Measurements from ENCODE around the gene ABHD16A.
A peak's percentile ranks its signal among the peaks of the same experiment; 100 is the strongest.

The ABHD16A gene

GRCh38 chr6:31706599-31706998, 3.5 kb upstream of the ABHD16A start, which contains the start of gene LY6G6F:
Gene LY6G6F (plus strand): TSS chr6:31706866. CDS start chr6:31706907, 41 bp downstream.
- Histone ChIP-seq H3K9ac (no peak within 1 kb of the TSS), H4K20me1 (peaks cover 5% of the 10 kb centered on the region), H3K36me3 (0 out of 2 replicates have a peak, but pooled peaks cover under 1% of the 10 kb centered on the region), H3K9me3 (no peaks in the 10 kb centered on the region), H3K27me3 (no peaks in the 10 kb centered on the region), H3K4me1 (peaks cover 62% of the 10 kb centered on the region), H3K27ac (no peak within 1 kb of the TSS), H3K4me2 (peak within 1 kb of the TSS; percentile 33), H3K4me3 (no peak within 1 kb of the TSS)
- TF ChIP-seq Cebpa-rat (IDR thresholded peaks at IDR 0.05): no peak

- H3K9me3 ChIP-seq: no peaks in the 10 kb centered on the region
- H3K36me3 ChIP-seq: peaks cover 7% of the 10 kb centered on the region
- peaks cover 10% of the 10 kb centered on the region for H4K20me1 ChIP-seq
- H3K27me3 ChIP-seq: no peaks in the 10 kb centered on the region
- H3K27ac ChIP-seq: no peak overlapping the region
- no peak overlapping the region for H3K9ac ChIP-seq
- no peak for TF ChIP-seq Cebpa-rat (IDR thresholded peaks at IDR 0.05)
- peaks cover 62% of the 10 kb centered on the region for H3K4me1 ChIP-seq
- no peak overlapping the region for H3K4me3 ChIP-seq
- no peak overlapping the region for H3K4me2 ChIP-seq
Observed at GRCh38 chr6:31705931-31706330, 2.8 kb upstream of the ABHD16A start.

- Histone ChIP-seq H3K27ac (peak overlapping the region; percentile 91), H3K36me3 (peaks cover 35% of the 10 kb centered on the region), H3K9ac (peak overlapping the region; percentile 92), H3K4me2 (peak overlapping the region; percentile 91), H3K4me3 (peak overlapping the region; percentile 83), H3K9me3 (no peaks in the 10 kb centered on the region), H4K20me1 (peaks cover 10% of the 10 kb centered on the region), H3K27me3 (no peaks in the 10 kb centered on the region), H3K4me1 (peaks cover 42% of the 10 kb centered on the region)
- TF ChIP-seq Cebpa-rat (IDR thresholded peaks at IDR 0.05): no peak
Observed at GRCh38 chr6:31702405-31702818, 712 bp downstream of the ABHD16A start.

- peak overlapping the region; percentile 92 for H3K9ac ChIP-seq
- H3K27ac ChIP-seq: peak overlapping the region; percentile 91
- peaks cover 12% of the 10 kb centered on the region for H4K20me1 ChIP-seq
- H3K4me2 ChIP-seq: peak overlapping the region; percentile 91
- no peaks in the 10 kb centered on the region for H3K27me3 ChIP-seq
- no peaks in the 10 kb centered on the region for H3K9me3 ChIP-seq
- peaks cover 40% of the 10 kb centered on the region for H3K36me3 ChIP-seq
- H3K4me1 ChIP-seq: peaks cover 36% of the 10 kb centered on the region
- no peak for TF ChIP-seq Cebpa-rat (IDR thresholded peaks at IDR 0.05)
- peak overlapping the region; percentile 83 for H3K4me3 ChIP-seq
Observed at GRCh38 chr6:31701666-31702404, 1.3 kb downstream of the ABHD16A start.

- TF ChIP-seq Cebpa-rat (IDR thresholded peaks at IDR 0.05): no peak
- Histone ChIP-seq H3K27me3 (no peaks in the 10 kb centered on the region), H3K4me3 (no peak overlapping the region), H3K4me1 (peaks cover 31% of the 10 kb centered on the region), H3K9ac (no peak overlapping the region), H3K36me3 (peaks cover 50% of the 10 kb centered on the region), H3K4me2 (peak overlapping the region; percentile 91), H3K27ac (no peak overlapping the region), H4K20me1 (peaks cover 14% of the 10 kb centered on the region), H3K9me3 (no peaks in the 10 kb centered on the region)
Observed at GRCh38 chr6:31700740-31701401, 2.3 kb downstream of the ABHD16A start.

- Histone ChIP-seq H3K4me1 (peaks cover 23% of the 10 kb centered on the region), H3K27ac (no peak overlapping the region), H3K4me2 (no peak overlapping the region), H3K36me3 (peaks cover 83% of the 10 kb centered on the region), H3K27me3 (no peaks in the 10 kb centered on the region), H3K9ac (no peak overlapping the region), H4K20me1 (peaks cover 14% of the 10 kb centered on the region), H3K9me3 (no peaks in the 10 kb centered on the region), H3K4me3 (no peak overlapping the region)
- no peak for TF ChIP-seq Cebpa-rat (IDR thresholded peaks at IDR 0.05)
Observed at GRCh38 chr6:31697555-31697954, 5.6 kb downstream of the ABHD16A start.

- Histone ChIP-seq H3K27me3 (no peaks in the 10 kb centered on the region), H3K27ac (no peak overlapping the region), H3K36me3 (peaks cover 94% of the 10 kb centered on the region), H3K4me2 (no peak overlapping the region), H3K4me3 (no peak overlapping the region), H4K20me1 (peaks cover 5% of the 10 kb centered on the region; the same call in 1 of the 2 replicates), H3K9ac (no peak overlapping the region), H3K4me1 (peaks cover 7% of the 10 kb centered on the region; the same call in 1 of the 2 replicates), H3K9me3 (no peaks in the 10 kb centered on the region)
- no peak for TF ChIP-seq Cebpa-rat (IDR thresholded peaks at IDR 0.05)
Observed at GRCh38 chr6:31693535-31693934, 9.6 kb downstream of the ABHD16A start.

- Histone ChIP-seq H3K9ac (no peak overlapping the region), H3K27ac (no peak overlapping the region), H3K27me3 (no peaks in the 10 kb centered on the region), H3K4me1 (peaks cover 6% of the 10 kb centered on the region; the same call in 1 of the 2 replicates), H3K4me2 (no peak overlapping the region), H3K36me3 (peaks cover 99% of the 10 kb centered on the region), H4K20me1 (peaks cover 5% of the 10 kb centered on the region; the same call in 1 of the 2 replicates), H3K9me3 (no peaks in the 10 kb centered on the region), H3K4me3 (no peak overlapping the region)
- no peak for TF ChIP-seq Cebpa-rat (IDR thresholded peaks at IDR 0.05)
Observed at GRCh38 chr6:31692886-31693285, 10.2 kb downstream of the ABHD16A start.

GRCh38 chr6:31692353-31692752, 10.8 kb downstream of the ABHD16A start:
- H3K4me2 ChIP-seq: no peak overlapping the region
- TF ChIP-seq Cebpa-rat (IDR thresholded peaks at IDR 0.05): no peak
- no peak overlapping the region for H3K4me3 ChIP-seq
- H3K9me3 ChIP-seq: no peaks in the 10 kb centered on the region
- 0 out of 2 replicates have a peak, but pooled peaks cover 3% of the 10 kb centered on the region for H3K4me1 ChIP-seq
- H3K27me3 ChIP-seq: no peaks in the 10 kb centered on the region
- no peak overlapping the region for H3K9ac ChIP-seq
- H4K20me1 ChIP-seq: peaks cover 5% of the 10 kb centered on the region; the same call in 1 of the 2 replicates
- no peak overlapping the region for H3K27ac ChIP-seq
- peaks cover 99% of the 10 kb centered on the region for H3K36me3 ChIP-seq

- Histone ChIP-seq H4K20me1 (no peaks in the 10 kb centered on the region), H3K4me2 (no peak overlapping the region), H3K27ac (no peak overlapping the region), H3K9ac (no peak overlapping the region), H3K36me3 (peaks cover 99% of the 10 kb centered on the region), H3K4me1 (0 out of 2 replicates have a peak, but pooled peaks cover 3% of the 10 kb centered on the region), H3K4me3 (no peak overlapping the region), H3K9me3 (no peaks in the 10 kb centered on the region), H3K27me3 (no peaks in the 10 kb centered on the region)
- TF ChIP-seq Cebpa-rat (IDR thresholded peaks at IDR 0.05): no peak
Observed at GRCh38 chr6:31691564-31692108, 11.5 kb downstream of the ABHD16A start.

Measured in BLaER1 (cell line).